Cardiac fibroblast (primary cell): ENCODE data around the gene ANKHD1.

Experiments
- DNase-seq, 2 donors: peaks; one replicate each; pipeline versions ENCODE4 v3.0.0 to v3.0.0-alpha.2; 2010; ENCODE audit warnings: low read depth in 2 of 2
- H3K4me3 ChIP-seq, 2 donors: replicated peaks in 1 of 2; 1 replicate in 1 of 2; 2 replicates in 1 of 2; pipeline ENCODE4 v1.5.1; 2011; ENCODE audit warnings: low read depth in 2 of 2, low read length in 2 of 2, mild to moderate bottlenecking in 2 of 2, moderate library complexity in 1 of 2
- TF ChIP-seq, protein P1 (sequence below): IDR thresholded peaks from one replicate; pipeline ENCODE4 v1.5.1; 2011; ENCODE audit warnings: low read depth, mild to moderate bottlenecking, low read length, inconsistent platforms

Gene ANKHD1

DNA sequence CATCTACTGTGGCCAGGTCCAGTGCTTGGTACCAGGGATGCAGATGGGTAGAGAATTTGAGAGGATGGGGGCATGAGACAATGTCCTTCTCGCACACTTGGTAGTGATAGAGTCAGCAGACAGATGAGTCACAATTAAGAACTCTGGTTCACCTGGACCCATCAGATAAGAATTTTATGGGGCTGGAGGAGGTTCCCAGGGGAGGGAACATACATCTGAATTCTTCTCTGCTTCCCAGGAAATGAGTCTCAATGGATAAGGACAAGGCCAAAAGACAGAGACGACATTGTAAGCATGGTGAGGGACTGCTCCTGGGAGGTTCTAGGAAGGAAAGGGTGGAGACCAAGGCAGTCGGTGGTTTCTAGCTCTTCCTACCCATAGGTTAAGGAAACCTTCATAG lies 36.4 kb upstream of the ANKHD1 start:
- H3K4me3 ChIP-seq = no peak overlapping the region
- TF ChIP-seq, protein P1, sequence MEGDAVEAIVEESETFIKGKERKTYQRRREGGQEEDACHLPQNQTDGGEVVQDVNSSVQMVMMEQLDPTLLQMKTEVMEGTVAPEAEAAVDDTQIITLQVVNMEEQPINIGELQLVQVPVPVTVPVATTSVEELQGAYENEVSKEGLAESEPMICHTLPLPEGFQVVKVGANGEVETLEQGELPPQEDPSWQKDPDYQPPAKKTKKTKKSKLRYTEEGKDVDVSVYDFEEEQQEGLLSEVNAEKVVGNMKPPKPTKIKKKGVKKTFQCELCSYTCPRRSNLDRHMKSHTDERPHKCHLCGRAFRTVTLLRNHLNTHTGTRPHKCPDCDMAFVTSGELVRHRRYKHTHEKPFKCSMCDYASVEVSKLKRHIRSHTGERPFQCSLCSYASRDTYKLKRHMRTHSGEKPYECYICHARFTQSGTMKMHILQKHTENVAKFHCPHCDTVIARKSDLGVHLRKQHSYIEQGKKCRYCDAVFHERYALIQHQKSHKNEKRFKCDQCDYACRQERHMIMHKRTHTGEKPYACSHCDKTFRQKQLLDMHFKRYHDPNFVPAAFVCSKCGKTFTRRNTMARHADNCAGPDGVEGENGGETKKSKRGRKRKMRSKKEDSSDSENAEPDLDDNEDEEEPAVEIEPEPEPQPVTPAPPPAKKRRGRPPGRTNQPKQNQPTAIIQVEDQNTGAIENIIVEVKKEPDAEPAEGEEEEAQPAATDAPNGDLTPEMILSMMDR = no peak
- DNase-seq = no peak

DNA sequence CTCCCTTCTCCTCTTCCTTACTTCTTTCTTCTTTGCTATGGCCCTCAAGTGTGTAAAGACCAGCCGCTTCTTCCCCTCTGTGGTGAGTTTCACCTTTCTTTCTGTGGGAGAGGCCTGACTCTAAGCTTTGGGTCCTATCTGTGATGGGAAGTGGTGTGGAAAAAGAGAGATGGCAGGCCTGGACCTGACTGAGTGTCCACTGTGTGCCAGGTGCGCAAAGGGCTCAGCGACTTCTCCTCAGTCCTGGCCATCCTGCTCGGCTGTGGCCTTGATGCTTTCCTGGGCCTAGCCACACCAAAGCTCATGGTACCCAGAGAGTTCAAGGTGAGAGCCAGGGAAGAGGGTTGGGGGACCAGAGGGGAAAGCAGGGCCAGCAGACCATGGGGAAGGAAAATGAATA lies 35.7 kb upstream of the ANKHD1 start:
- H3K4me3 ChIP-seq = no peak overlapping the region
- TF ChIP-seq, protein P1 = no peak
- no peak for DNase-seq

DNA sequence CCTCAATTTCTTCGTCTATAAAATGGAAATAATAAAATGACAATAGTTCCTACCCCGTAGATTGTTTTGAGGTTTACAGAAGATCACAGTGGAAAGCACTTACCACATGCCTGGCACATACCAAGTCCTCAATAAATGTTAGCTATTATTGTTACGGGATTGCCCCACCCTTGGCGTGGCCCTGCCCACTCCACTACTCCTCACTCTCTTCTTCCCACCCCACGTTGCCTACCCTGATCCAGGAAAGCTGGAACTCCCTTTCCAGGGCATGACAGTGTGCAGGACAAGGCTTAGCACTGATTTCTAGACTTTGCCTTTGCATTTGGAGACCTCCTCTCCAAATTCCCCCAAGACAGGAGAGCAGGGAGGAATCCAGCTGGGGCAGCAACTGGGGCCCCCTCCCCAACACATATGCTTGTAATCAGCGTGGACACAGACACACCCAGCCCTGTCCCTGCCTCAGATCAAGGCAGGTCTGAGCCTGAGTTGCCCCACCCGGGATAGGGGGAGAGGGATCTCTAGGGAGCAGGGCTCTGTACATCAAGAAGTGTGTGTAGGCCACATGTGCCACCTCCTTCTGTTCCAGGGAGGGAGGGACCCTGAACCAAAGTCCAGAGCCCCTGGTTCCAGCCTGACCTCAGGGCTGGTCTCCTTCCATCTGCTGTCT lies 34.9 kb upstream of the ANKHD1 start:
- no peak for DNase-seq
- no peak overlapping the region for H3K4me3 ChIP-seq
- TF ChIP-seq, protein P1 = no peak

DNA sequence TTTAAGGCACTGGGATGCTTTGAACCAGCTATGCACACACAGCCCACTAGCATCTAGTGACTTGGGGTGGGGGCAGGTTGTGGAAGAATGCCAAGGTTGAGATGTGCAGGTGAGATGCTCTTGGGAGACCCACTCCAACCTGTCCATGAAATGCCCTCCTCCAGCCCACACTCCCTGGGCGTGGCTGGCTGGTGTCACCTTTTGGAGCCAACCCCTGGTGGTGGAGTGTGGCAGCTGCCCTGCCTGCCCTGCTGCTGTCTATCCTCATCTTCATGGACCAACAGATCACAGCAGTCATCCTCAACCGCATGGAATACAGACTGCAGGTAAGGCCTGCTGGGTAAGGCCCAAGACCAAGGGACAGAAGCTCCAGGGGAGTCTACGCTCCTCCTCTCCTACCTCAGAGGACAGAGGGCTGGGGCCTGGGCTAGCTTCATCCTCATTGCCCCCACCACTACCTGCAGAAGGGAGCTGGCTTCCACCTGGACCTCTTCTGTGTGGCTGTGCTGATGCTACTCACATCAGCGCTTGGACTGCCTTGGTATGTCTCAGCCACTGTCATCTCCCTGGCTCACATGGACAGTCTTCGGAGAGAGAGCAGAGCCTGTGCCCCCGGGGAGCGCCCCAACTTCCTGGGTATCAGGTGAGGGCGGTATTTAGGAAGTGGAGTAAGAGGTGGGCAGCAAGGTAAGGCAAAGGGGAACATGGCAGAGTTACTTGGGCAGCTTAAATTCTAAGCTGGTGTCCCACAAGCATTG lies 34.2 kb upstream of the ANKHD1 start:
- TF ChIP-seq, protein P1 = no peak
- H3K4me3 ChIP-seq = no peak overlapping the region
- DNase-seq = no peak

DNA sequence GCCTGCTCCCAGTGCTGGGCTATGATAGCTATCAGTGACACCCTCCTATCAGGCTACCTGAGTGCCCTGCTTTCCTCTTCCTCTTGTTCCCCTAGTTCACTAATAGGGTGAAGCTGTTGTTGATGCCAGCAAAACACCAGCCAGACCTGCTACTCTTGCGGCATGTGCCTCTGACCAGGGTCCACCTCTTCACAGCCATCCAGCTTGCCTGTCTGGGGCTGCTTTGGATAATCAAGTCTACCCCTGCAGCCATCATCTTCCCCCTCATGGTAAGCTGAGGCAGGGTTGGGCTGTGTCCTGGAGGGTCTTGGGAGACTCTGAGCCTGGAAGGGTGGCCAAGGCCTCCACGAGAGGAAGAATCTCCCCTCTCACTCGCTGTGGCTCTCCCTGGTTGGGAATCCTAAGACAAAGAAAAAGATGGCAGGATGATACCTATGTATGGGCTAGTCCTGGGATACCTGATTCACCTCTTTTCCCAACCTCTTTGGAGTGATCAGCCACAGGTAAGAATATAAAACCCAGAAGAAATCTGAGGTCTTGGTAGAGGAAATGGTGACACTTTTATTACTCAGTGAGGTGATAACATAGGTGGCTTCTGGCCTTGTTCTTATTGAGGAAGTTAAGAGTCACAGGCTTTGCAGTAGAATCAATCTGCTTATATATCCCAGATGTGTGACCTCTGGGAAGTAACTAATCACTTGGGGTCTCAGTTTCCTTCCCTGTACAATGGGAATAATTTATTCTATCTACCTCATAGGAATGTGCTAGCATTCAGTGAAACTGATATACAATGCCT lies 30.1 kb upstream of the ANKHD1 start:
- TF ChIP-seq, protein P1 = no peak
- no peak for DNase-seq
- H3K4me3 ChIP-seq = no peak overlapping the region

DNA sequence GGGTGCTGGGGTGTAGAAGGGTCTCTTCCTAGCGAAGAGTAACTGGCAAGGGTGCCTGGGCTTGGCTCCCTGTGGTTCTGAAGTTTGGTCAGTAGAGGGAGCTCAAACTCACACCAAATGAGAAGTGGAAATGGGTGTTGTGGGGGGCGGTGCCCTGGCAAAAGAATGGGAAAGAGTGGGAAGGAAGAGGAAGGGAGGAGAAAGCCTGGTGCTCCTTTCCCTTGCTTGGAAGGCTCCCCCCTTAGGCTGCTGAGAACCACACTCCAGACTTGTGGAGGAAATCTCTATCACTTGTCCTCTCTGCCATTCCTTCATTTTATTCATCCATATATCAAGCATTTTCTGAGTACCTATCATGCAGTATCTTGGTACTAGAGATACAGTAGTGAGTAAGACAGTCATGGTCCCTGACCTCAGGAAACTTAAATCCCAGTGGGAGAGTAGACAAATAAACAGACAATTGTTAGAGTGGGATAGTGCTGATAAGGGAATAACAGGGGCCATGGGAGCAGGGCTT lies 28.6 kb upstream of the ANKHD1 start:
- TF ChIP-seq, protein P1 = peak; percentile 87
- H3K4me3 ChIP-seq = no peak overlapping the region
- peak; percentile 81 to 92 for DNase-seq
